Rectal smooth muscle tissue (tissue), 1 donor: ENCODE data around the gene UBE2L6.

Experiments used
- H3K27ac ChIP-seq: one replicate; pipeline ENCODE4 v1.7.0; 2013; ENCODE audit warnings: low read depth, low read length, inconsistent platforms
- H3K27me3 ChIP-seq: one replicate; pipeline ENCODE4 v1.7.0; 2013; ENCODE audit warnings: low read length; ENCODE audit not compliant: control insufficient read depth, insufficient read depth
- H3K36me3 ChIP-seq: one replicate; pipeline ENCODE4 v1.7.0; 2013; ENCODE audit warnings: low read length; ENCODE audit not compliant: control insufficient read depth, insufficient read depth
- H3K4me1 ChIP-seq: one replicate; pipeline ENCODE4 v1.7.0; 2013; ENCODE audit warnings: low read length; ENCODE audit not compliant: control insufficient read depth, insufficient read depth
- H3K4me3 ChIP-seq: one replicate; pipeline ENCODE4 v1.7.0; 2013; ENCODE audit warnings: low read length
- H3K9ac ChIP-seq: one replicate; pipeline ENCODE4 v1.7.0; 2013; ENCODE audit warnings: low read length

Gene UBE2L6

DNA sequence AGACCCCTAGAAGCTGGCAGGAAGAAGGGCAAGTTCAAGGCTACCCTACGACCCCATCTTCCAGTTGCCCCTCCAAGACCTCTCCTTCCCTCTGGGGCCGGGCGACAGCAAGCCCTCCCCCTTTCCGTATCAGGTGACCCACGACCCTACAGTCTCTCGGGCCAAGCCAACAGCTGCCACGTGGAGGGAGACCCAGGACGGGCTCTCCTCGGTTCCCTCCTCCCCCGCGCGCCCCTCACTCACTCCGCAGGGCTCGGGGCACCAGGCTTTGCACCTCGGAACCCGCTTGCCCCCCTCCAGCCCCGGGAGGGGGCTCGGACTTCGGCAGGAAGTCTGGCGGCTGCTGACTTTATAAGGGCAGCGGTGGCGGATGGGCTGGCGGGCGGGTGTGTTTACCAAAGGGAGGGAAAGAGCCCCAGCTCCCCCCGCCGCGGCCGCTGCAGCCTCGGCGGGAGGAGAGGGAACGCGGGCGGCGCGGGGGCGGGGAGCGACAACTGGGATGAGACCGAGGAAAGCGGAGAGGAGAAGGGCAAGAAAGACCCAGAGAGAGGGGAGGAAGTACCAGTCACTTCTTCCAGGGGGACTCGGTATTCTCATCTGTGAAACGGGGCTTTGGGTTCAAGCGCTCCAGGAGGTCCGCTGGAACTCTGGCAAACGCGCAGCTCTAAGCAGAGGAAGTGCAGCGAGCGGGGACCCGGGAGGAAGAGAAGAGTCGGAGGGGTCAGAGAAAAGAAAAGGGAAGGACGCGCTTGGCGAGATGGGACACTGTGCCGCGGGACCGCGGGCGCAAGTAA lies 52.7 kb downstream of the UBE2L6 start:
- H3K4me1 ChIP-seq, result peaks cover 4% of the 10 kb centered on the region
- H3K27ac ChIP-seq, result peak overlapping the region; percentile 29

DNA sequence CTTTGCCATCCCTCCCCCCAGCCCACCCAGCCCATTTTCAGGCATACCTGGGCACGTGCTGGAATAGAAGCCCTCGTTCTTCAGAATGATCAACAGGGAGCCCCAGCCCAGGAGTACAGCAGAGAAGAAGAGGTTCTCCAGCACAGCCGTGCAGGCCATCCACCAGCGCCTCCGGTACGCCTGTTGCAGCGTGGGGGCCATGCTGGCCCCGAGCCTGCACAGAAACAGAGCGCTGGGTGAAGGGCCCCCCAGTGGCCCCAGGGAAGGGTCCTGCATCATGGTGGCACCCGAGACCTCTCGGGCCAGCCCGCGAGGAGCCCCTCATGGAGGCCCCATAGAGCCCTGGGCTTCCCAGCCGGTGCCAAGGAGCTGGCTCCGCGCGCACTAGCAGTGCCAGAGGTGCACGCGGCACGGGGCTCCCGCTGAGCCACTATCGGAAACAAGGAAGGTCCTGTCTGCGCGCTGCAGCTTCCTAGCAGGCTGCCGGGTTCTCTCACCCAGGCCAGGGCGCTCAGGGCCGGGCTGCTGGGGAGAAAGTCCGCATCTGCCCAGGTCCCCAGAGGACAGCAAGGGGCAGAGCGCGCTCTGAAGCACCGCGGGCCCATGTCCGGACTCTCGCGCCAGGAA lies 53.4 kb downstream of the UBE2L6 start:
- no peaks in the 10 kb centered on the region for H3K27me3 ChIP-seq
- H3K9ac ChIP-seq, result peak overlapping the region; percentile 4
- H3K4me1 ChIP-seq, result peaks cover 4% of the 10 kb centered on the region
- H3K36me3 ChIP-seq, result no peaks in the 10 kb centered on the region
- H3K27ac ChIP-seq, result peak overlapping the region; percentile 29
- H3K4me3 ChIP-seq, result peak overlapping the region; percentile 88

More for the DNA sequence above, 52.7 kb downstream of the UBE2L6 start:
- peak overlapping the region; percentile 88 for H3K4me3 ChIP-seq
- H3K27me3 ChIP-seq, result no peaks in the 10 kb centered on the region
- peak overlapping the region; percentile 19 for H3K9ac ChIP-seq
- H3K36me3 ChIP-seq, result no peaks in the 10 kb centered on the region

- Histone ChIP-seq H3K27ac (no peak overlapping the region), H3K36me3 (no peaks in the 10 kb centered on the region), H3K9ac (no peak overlapping the region), H3K27me3 (no peaks in the 10 kb centered on the region), H3K4me1 (peaks cover 4% of the 10 kb centered on the region), H3K4me3 (no peak overlapping the region)
These were observed 54.0 kb downstream of the UBE2L6 start for GRCh38 chr11:57513452-57513795.

DNA sequence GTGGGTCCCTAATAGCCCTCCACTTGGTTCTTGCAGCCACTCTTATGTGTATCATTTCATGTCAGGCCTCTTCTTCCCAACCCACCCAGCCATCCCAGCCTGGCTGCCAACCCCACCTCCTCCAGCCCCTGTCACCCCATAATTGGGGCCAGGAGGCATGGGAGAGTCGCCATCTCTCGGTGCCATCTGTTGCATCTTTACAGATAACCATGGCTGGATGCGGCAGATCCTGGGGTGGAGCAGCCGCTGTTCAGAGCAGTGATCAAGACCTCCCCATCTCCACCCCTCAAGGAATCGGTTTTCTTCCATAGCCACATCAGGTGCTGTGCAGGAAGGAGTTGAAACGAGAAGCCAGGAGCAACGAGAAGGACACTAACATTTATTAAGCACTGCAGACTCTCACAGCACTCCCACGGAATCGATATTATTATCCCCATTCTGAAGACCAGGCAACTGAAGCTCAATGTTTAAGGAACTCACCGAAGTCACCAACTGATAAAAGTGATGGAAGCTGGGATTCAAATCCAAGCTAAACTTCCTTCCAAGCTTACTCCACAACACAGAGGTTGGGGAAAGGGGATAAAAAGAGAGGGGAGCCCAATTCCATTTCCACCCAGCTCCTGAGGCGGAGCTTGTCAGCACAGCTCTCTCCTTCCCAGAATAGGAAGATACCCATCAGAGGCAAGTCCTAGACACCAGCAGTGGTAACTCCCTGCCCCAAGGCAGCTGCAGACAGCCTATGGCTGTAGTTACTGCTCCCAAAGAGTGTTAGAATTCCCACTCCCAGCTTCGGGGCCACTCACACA lies 54.6 kb downstream of the UBE2L6 start:
- H3K27ac ChIP-seq, result no peak overlapping the region
- H3K4me3 ChIP-seq, result no peak overlapping the region
- H3K4me1 ChIP-seq, result peaks cover 4% of the 10 kb centered on the region
- no peaks in the 10 kb centered on the region for H3K36me3 ChIP-seq
- H3K27me3 ChIP-seq, result no peaks in the 10 kb centered on the region
- H3K9ac ChIP-seq, result no peak overlapping the region

GRCh38 chr11:57511741-57512430 lies 55.6 kb downstream of the UBE2L6 start:
- Histone ChIP-seq H3K4me3 (no peak overlapping the region), H3K27ac (no peak overlapping the region), H3K36me3 (no peaks in the 10 kb centered on the region), H3K4me1 (peaks cover 4% of the 10 kb centered on the region), H3K9ac (no peak overlapping the region), H3K27me3 (no peaks in the 10 kb centered on the region)

DNA sequence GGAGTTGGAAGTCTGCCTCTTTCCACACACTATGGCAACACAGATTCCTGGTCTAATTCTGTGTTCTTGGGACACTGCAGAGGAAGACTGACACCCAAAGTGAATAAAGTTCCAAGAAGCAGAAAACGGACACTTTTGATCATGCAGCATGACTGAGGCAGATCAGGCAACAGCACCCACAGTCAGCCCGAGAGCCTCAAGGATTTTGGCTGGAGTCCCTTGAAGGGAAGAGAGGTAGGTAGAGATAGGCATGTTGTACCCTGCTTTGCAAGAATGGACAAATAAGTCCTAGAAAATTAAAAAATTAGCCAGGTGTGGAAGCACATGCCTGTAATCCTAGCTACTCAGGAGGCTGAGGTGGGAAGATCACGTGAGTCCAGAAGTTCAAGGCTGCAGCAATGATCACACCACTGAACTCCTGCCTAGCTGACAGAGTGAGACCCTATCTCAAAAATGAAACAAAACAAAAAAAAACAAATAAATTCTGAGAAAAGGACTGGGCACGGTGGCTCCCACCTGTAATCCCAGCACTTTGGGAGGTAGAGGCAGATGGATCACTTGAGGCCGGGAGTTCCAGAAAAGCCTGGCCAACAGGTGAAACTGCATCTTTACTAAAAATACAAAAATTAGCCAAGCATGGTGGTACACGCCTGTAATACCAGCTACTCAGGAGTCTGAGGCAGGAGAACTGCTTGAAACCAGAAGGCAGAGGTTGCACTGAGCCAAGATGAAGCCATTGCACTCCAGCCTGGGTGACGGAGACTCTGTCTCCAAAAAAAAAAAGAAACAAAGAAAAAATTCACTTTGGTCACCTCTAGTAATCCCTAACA lies 58.9 kb downstream of the UBE2L6 start:
- H3K27ac ChIP-seq, result no peak overlapping the region
- H3K36me3 ChIP-seq, result no peaks in the 10 kb centered on the region
- no peaks in the 10 kb centered on the region for H3K4me1 ChIP-seq
- H3K27me3 ChIP-seq, result no peaks in the 10 kb centered on the region
- no peak overlapping the region for H3K4me3 ChIP-seq
- H3K9ac ChIP-seq, result no peak overlapping the region

DNA sequence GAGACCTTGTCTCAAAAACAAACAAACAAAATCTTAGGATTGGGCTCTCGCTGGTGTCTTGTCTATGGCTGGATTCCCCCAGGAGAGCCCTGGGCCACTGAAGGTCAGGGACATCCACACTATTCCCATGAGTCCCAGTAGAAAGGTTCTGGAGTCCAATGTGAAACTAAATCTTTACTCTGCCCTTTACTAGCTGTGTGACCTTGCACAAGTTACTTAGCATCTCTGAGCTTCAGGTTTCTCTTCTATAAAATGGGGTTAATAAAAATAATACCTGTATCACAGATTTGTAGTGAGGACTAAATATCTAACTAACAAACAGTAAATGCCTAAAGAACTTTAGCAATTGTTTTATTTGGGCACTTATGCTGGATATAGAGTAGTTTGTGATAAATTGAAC lies 61.0 kb downstream of the UBE2L6 start:
- Histone ChIP-seq H3K9ac (no peak overlapping the region), H3K4me3 (no peak overlapping the region), H3K4me1 (no peaks in the 10 kb centered on the region), H3K27me3 (no peaks in the 10 kb centered on the region), H3K27ac (no peak overlapping the region), H3K36me3 (no peaks in the 10 kb centered on the region)

- Histone ChIP-seq H3K27ac (no peak overlapping the region), H3K27me3 (no peaks in the 10 kb centered on the region), H3K36me3 (no peaks in the 10 kb centered on the region), H3K9ac (no peak overlapping the region), H3K4me3 (no peak overlapping the region), H3K4me1 (peaks cover 5% of the 10 kb centered on the region)
These were observed 63.0 kb downstream of the UBE2L6 start for GRCh38 chr11:57504511-57504910.

GRCh38 chr11:57502870-57503269 lies 64.6 kb downstream of the UBE2L6 start:
- H3K27ac ChIP-seq, result no peak overlapping the region
- no peaks in the 10 kb centered on the region for H3K36me3 ChIP-seq
- H3K9ac ChIP-seq, result no peak overlapping the region
- no peaks in the 10 kb centered on the region for H3K27me3 ChIP-seq
- no peak overlapping the region for H3K4me3 ChIP-seq
- peaks cover 5% of the 10 kb centered on the region for H3K4me1 ChIP-seq

GRCh38 chr11:57502376-57502775 lies 65.1 kb downstream of the UBE2L6 start:
- Histone ChIP-seq H3K27ac (no peak overlapping the region), H3K4me3 (no peak overlapping the region), H3K27me3 (no peaks in the 10 kb centered on the region), H3K9ac (no peak overlapping the region), H3K4me1 (peaks cover 5% of the 10 kb centered on the region), H3K36me3 (no peaks in the 10 kb centered on the region)

DNA sequence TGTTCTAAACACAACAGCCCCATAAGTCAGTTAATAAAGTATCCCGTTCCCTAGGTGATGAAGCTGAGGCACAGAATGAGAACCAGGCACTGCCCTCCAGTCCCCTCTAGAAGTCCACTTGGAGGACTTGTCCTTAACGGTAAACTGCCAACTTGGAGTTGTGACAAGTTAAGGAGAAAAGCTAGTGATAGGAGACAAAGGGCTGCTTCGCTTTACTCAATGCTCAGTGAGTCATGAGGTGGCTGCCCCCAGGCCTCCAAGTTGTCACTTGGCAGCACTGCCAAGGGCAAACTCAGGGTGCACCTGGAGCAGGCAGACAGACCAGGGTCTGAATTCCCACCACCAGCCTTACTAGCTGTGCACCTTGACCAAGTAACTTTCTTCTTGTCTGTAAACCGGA lies 65.5 kb downstream of the UBE2L6 start:
- Histone ChIP-seq H3K27me3 (no peaks in the 10 kb centered on the region), H3K4me3 (no peak overlapping the region), H3K9ac (no peak overlapping the region), H3K4me1 (peaks cover 5% of the 10 kb centered on the region), H3K36me3 (no peaks in the 10 kb centered on the region), H3K27ac (no peak overlapping the region)
